PC-3 (cell line): ENCODE measurements around the gene CCDC86. TPM values are rescaled to one million over a fixed set of nuclear protein-coding genes. Genes with fewer than 3 reads are reported as not detected.

Source experiments
- ATAC-seq: fragments of 200-7000 bp; cut with Tn5 transposase; 2 replicates; pipeline ENCODE4 v1.9.1; 2020; ENCODE audit warnings: mild to moderate bottlenecking, moderate library complexity
- BruUV-seq: library from RNA; stranded (reverse); fragments of 400-500 nt; replicated peaks from 2 replicates; lab custom pipeline; 2021; lab: Mats Ljungman, UMichigan
- CTCF ChIA-PET: fragments of 300-600 bp; sonication (Branson Sonifier 250); formaldehyde crosslinking; loops from one replicate; lab custom pipeline; 2022; ENCODE audit warnings: antibody characterized with exemption; lab: Charles Lee
- POLR2A ChIA-PET: fragments of 300-600 bp; sonication (Branson Sonifier 250); formaldehyde crosslinking; loops from one replicate; lab custom pipeline; 2022; ENCODE audit warnings: antibody characterized with exemption; ENCODE audit not compliant: unreplicated experiment; lab: Charles Lee
- DNase-seq: peaks from one replicate; pipeline ENCODE4 v3.0.0-alpha.2; 2015
- H2AFZ ChIP-seq: fragments of 300-600 bp; sonication (generic); 2 replicates; pipeline ENCODE4 v1.6.0; 2016; ENCODE audit warnings: antibody characterized with exemption, low read length
- H3F3A ChIP-seq: fragments of 300-600 bp; sonication (generic); one replicate; pipeline ENCODE4 v1.6.0; 2017; ENCODE audit warnings: antibody characterized with exemption, low read length, control low read depth, mild to moderate bottlenecking; ENCODE audit not compliant: unreplicated experiment
- H3K27ac ChIP-seq: fragments of 300-600 bp; sonication (generic); 2 replicates; pipeline ENCODE4 v1.5.1; 2016; ENCODE audit warnings: mild to moderate bottlenecking, low read length
- H3K27me3 ChIP-seq: fragments of 300-600 bp; sonication (generic); 2 replicates; pipeline ENCODE4 v1.6.1; 2016; ENCODE audit warnings: low read length, mixed read lengths
- H3K36me3 ChIP-seq: fragments of 300-600 bp; sonication (generic); 2 replicates; pipeline ENCODE4 v1.6.1; 2016; ENCODE audit warnings: low read depth, mixed run types, low read length, mixed read lengths
- H3K4me1 ChIP-seq: fragments of 300-600 bp; sonication (generic); 2 replicates; pipeline ENCODE4 v1.5.1; 2016; ENCODE audit warnings: low read length; ENCODE audit not compliant: insufficient read depth
- H3K4me2 ChIP-seq: fragments of 300-600 bp; sonication (generic); 2 replicates; pipeline ENCODE4 v1.6.0; 2016; ENCODE audit warnings: low read length
- H3K4me3 ChIP-seq: fragments of 300-600 bp; sonication (generic); 2 replicates; pipeline ENCODE4 v1.5.1; 2016; ENCODE audit warnings: mild to moderate bottlenecking, low read length, mixed read lengths
- H3K79me2 ChIP-seq: fragments of 300-600 bp; sonication (generic); 2 replicates; pipeline ENCODE4 v1.6.1; 2017; ENCODE audit warnings: low read length, mixed read lengths
- H3K9ac ChIP-seq: fragments of 300-600 bp; sonication (generic); 2 replicates; pipeline ENCODE4 v1.6.0; 2016; ENCODE audit warnings: mild to moderate bottlenecking, low read length
- H3K9me2 ChIP-seq: fragments of 300-600 bp; sonication (generic); replicated peaks from 2 replicates; pipeline ENCODE4 v1.6.1; 2016; ENCODE audit warnings: mixed run types, low read length, mixed read lengths
- H3K9me3 ChIP-seq: fragments of 300-600 bp; sonication (generic); 2 replicates; pipeline ENCODE4 v1.6.1; 2016; ENCODE audit warnings: low read length, mixed read lengths
- H4K20me1 ChIP-seq: fragments of 300-600 bp; sonication (generic); 2 replicates; pipeline ENCODE4 v1.6.1; 2016; ENCODE audit warnings: low read length, mixed read lengths
- EZH2 ChIP-seq: fragments of 300-600 bp; sonication (generic); IDR thresholded peaks from one replicate; pipeline ENCODE4 v1.6.1; 2017; ENCODE audit warnings: antibody characterized with exemption, mild to moderate bottlenecking, low read length; ENCODE audit not compliant: unreplicated experiment
- EZH2phosphoT487 ChIP-seq: fragments of 300-600 bp; sonication (generic); IDR thresholded peaks from 2 replicates; pipeline ENCODE4 v1.6.1; 2018; ENCODE audit warnings: mild to moderate bottlenecking, antibody characterized with exemption, low read length, borderline replicate concordance
- intact Hi-C: fragments of 100-400 bp; cut with micrococcal nuclease; formaldehyde crosslinking; loops from 2 replicates; pipeline ENCODE4 v1.9.0; 2023
- total RNA-seq: library from RNA; depleted of rRNA; stranded (reverse); fragments of >200 nt; gene quantifications from 2 replicates; pipeline ENCODE4 v1.2.3, GENCODE V29; 2014
- TF ChIP-seq, protein P1 (sequence below): fragments of 300-600 bp; sonication (generic); conservative IDR thresholded peaks from 2 replicates; pipeline ENCODE4 v1.5.1; 2017; ENCODE audit warnings: antibody characterized with exemption, low read depth, mild to moderate bottlenecking, low read length

The CCDC86 gene
- total RNA-seq, 1 experiment from 2014 or later: 67.9 TPM

DNA sequence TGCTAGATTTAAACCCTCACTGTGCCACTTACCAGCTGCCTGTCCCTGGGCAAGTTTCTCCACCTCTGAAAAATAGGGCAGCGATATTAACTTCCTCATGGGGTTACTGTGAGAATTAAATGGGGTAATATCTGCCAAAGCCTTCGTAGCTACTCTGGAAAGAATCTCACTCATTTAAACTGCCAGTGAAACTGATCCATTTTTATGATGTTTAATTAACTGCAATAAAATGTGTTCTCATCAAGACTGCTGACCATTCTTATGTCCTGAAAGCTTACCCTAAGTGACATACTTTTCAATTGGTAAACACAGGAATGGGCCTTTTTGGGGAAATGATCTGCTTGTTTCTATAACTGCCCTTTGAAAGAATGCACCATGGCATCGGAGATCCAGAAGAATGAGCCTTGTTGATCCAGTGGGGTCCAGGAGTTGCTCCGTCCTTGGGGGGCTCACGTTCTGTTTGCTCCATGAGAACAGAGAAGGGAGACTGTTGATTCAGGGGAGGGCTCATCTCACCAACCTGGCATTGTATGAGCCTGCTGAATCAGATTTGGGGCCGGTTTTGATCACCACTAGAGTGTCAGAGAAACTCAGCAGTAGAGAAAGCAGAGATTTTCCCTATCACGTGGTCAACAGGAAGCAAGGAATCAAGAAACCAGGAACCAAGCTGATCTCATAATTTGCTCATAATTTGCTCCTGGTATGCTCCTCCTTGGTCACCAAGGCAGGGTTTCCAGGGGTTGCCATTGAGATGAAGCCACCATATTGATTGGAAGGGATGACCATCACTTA, 7.0 kb upstream of the CCDC86 start:
- H3K4me2 ChIP-seq: peak overlapping the region; percentile 44
- TF ChIP-seq EZH2phosphoT487: no peak
- TF ChIP-seq EZH2: no peak
- TF ChIP-seq, protein P1, sequence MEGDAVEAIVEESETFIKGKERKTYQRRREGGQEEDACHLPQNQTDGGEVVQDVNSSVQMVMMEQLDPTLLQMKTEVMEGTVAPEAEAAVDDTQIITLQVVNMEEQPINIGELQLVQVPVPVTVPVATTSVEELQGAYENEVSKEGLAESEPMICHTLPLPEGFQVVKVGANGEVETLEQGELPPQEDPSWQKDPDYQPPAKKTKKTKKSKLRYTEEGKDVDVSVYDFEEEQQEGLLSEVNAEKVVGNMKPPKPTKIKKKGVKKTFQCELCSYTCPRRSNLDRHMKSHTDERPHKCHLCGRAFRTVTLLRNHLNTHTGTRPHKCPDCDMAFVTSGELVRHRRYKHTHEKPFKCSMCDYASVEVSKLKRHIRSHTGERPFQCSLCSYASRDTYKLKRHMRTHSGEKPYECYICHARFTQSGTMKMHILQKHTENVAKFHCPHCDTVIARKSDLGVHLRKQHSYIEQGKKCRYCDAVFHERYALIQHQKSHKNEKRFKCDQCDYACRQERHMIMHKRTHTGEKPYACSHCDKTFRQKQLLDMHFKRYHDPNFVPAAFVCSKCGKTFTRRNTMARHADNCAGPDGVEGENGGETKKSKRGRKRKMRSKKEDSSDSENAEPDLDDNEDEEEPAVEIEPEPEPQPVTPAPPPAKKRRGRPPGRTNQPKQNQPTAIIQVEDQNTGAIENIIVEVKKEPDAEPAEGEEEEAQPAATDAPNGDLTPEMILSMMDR: no peak
- peak overlapping the region; percentile 59 for H2AFZ ChIP-seq
- peak overlapping the region; percentile 76 for H3K27ac ChIP-seq
- H3K79me2 ChIP-seq: no peaks in the 10 kb centered on the region
- H3K4me1 ChIP-seq: peaks cover 45% of the 10 kb centered on the region
- H3K9me2 ChIP-seq: no peaks in the 10 kb centered on the region
- ATAC-seq: peak; percentile 7
- peaks cover 9% of the 10 kb centered on the region for H3F3A ChIP-seq
- ChIA-PET CTCF (interaction anchor here (1.4 kb wide), 1 partner anchor 65 kb away, joined by 3 read pairs; no protein-coding TSS in a partner anchor), POLR2A (no interaction called here)
- no peak for DNase-seq
- H3K9ac ChIP-seq: peak overlapping the region; percentile 8; the same call in 1 of the 2 replicates
- H4K20me1 ChIP-seq: no peaks in the 10 kb centered on the region
- intact Hi-C loops: no loop called here
- no peak overlapping the region for H3K4me3 ChIP-seq
- no peaks in the 10 kb centered on the region for H3K9me3 ChIP-seq
- BruUV-seq: TSS peak; percentile 64
- H3K36me3 ChIP-seq: no peaks in the 10 kb centered on the region
- H3K27me3 ChIP-seq: no peaks in the 10 kb centered on the region

DNA sequence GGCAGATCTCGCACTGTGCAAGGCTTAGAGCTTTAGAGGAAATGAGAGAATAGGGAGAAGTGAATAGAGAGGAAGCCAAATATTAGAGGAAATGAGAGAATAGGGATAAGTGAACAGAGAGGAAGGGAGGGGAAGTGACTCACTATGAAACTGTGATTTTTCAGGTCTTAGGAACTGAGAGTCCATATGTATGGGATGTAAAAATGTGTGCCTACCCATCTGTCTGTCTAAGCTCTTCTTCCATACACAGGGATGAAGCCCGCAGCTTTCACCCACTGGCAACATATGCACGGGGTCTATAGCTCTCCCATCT, 6.4 kb upstream of the CCDC86 start:
- ChIA-PET CTCF (interaction anchor here (0.6 to 1.4 kb wide), 2 partner anchors 64 to 501 kb away, joined by 3 read pairs; no protein-coding TSS in a partner anchor), POLR2A (no interaction called here)
- Histone ChIP-seq H2AFZ (peak overlapping the region; percentile 59), H3K79me2 (no peaks in the 10 kb centered on the region), H3K4me3 (no peak overlapping the region), H3K9ac (peak overlapping the region; percentile 6; the same call in 1 of the 2 replicates), H3K9me3 (no peaks in the 10 kb centered on the region), H3F3A (peaks cover 9% of the 10 kb centered on the region), H3K27ac (peak overlapping the region; percentile 76), H3K9me2 (no peaks in the 10 kb centered on the region), H4K20me1 (no peaks in the 10 kb centered on the region), H3K4me2 (peak overlapping the region; percentile 44), H3K4me1 (peaks cover 44% of the 10 kb centered on the region), H3K27me3 (no peaks in the 10 kb centered on the region), H3K36me3 (no peaks in the 10 kb centered on the region)
- DNase-seq (peak; percentile 75), ATAC-seq (peak; percentile 32)
- BruUV-seq: no TSS peak
- TF ChIP-seq, protein P1: no peak
- no peak for TF ChIP-seq EZH2
- no peak for TF ChIP-seq EZH2phosphoT487
- intact Hi-C loops: no loop called here

- Histone ChIP-seq H3K79me2 (peaks cover 1% of the 10 kb centered on the region), H3K9me2 (no peaks in the 10 kb centered on the region), H3K27me3 (no peaks in the 10 kb centered on the region), H3F3A (peaks cover 4% of the 10 kb centered on the region), H3K36me3 (no peaks in the 10 kb centered on the region), H2AFZ (no peak overlapping the region), H3K4me2 (no peak overlapping the region), H3K9ac (no peak overlapping the region), H3K4me3 (no peak overlapping the region), H3K9me3 (no peaks in the 10 kb centered on the region), H4K20me1 (no peaks in the 10 kb centered on the region), H3K27ac (no peak overlapping the region), H3K4me1 (peaks cover 35% of the 10 kb centered on the region)
- CTCF ChIA-PET: no interaction called here
- BruUV-seq: no TSS peak
- POLR2A ChIA-PET: no interaction called here
- TF ChIP-seq EZH2phosphoT487: no peak
- no peak for TF ChIP-seq EZH2
- TF ChIP-seq, protein P1: no peak
- DNase-seq: no peak
- ATAC-seq: no peak
- intact Hi-C loops: no loop called here
These were observed 4.9 kb upstream of the CCDC86 start for GRCh38 chr11:60836866-60837515.
